MCF 10A (cell line): ENCODE data around the gene MAN1C1. TPM values are rescaled to one million over a fixed set of nuclear protein-coding genes. Genes with fewer than 3 reads are reported as not detected.

Experiments
- BruUV-seq: library from RNA; stranded (reverse); fragments of 400-500 nt; replicated peaks from 2 replicates; lab custom pipeline; 2021; lab: Mats Ljungman, UMichigan
- CTCF ChIA-PET: fragments of 300-600 bp; sonication (Branson Sonifier 250); formaldehyde crosslinking; extraction: SDS; loops from one replicate; lab custom pipeline; 2021; ENCODE audit warnings: antibody characterized with exemption, inconsistent platforms; lab: Yijun Ruan, JAX
- POLR2A ChIA-PET: fragments of 300-600, 350-650 bp; sonication (Branson Sonifier 250); formaldehyde crosslinking; extraction: SDS; loops from one replicate; lab custom pipeline; 2020; ENCODE audit warnings: antibody characterized with exemption, inconsistent platforms; lab: Yijun Ruan, JAX
- DNase-seq: peaks from one replicate; pipeline ENCODE4 v3.0.0-alpha.2; 2018; ENCODE audit not compliant: unreplicated experiment
- H3K27ac Mint-ChIP-seq: one replicate; pipeline ENCODE4 v1.8.0; 2022; ENCODE audit warnings: mild to moderate bottlenecking, low read depth, mixed read lengths; ENCODE audit not compliant: unreplicated experiment
- H3K27me3 Mint-ChIP-seq: one replicate; pipeline ENCODE4 v1.8.0; 2022; ENCODE audit warnings: mixed read lengths; ENCODE audit not compliant: insufficient read depth, unreplicated experiment
- H3K36me3 Mint-ChIP-seq: one replicate; pipeline ENCODE4 v1.8.0; 2022; ENCODE audit warnings: mild to moderate bottlenecking, moderate library complexity, mixed read lengths; ENCODE audit not compliant: insufficient read depth, unreplicated experiment
- H3K4me1 Mint-ChIP-seq: one replicate; pipeline ENCODE4 v1.8.0; 2022; ENCODE audit warnings: mixed read lengths; ENCODE audit not compliant: insufficient read depth, unreplicated experiment
- H3K4me3 Mint-ChIP-seq: one replicate; pipeline ENCODE4 v1.8.0; 2022; ENCODE audit warnings: mild to moderate bottlenecking, moderate library complexity, mixed read lengths; ENCODE audit not compliant: unreplicated experiment
- H3K9me3 Mint-ChIP-seq: one replicate; pipeline ENCODE4 v1.8.0; 2022; ENCODE audit warnings: mixed read lengths; ENCODE audit not compliant: unreplicated experiment
- intact Hi-C: fragments of 100-400 bp; cut with micrococcal nuclease; formaldehyde crosslinking; loops from 2 replicates; pipeline ENCODE4 v1.14.1; 2022
- total RNA-seq: library from RNA; stranded (reverse); gene quantifications from 2 replicates; pipeline ENCODE4 v1.2.3, GENCODE V29; 2022
- TF ChIP-seq, protein P1 (sequence below): fragments of 200-600 bp; IDR thresholded peaks from one replicate; pipeline ENCODE4 v1.8.0; 2022; ENCODE audit warnings: antibody characterized with exemption, mild to moderate bottlenecking; ENCODE audit not compliant: unreplicated experiment

The MAN1C1 gene
- total RNA-seq, 1 experiment from 2014 or later = not detected

DNA sequence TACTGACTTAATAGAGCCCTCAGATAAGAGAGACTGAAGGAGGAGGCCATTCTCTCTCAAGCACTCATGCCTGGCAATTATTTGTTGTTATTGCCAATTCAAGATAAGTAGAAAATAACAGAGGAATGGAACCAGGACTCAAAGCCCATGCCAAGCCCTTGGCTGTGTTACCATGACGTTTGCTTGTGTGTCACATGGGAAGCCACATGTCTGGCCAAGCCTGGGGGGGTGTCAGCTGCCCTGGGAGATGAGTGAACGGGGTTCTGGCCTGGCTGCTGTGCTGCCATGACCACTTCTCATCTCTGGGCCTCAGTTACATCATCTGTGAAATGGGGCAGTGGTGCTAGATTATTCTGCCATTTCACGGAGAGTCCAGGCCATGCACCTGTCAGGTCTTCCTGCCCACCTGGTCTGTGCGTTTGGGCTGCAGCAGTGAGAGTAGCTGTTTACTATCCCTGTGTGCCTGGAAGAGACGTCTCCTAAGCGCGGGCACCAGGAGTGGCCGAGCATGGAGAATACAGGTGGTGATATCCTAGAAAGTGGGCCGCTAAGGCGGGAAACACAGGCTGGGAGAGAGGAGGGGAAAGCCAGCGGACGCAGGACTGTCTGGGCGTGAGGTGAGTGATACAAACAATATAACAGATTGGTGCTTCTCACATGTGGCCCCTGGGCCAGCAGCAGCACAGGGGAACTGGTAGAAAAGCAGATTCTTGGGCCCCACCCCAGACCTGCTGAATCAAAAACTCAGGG, 67.8 kb downstream of the MAN1C1 start:
- intact Hi-C loops = no loop called here
- TF ChIP-seq, protein P1, sequence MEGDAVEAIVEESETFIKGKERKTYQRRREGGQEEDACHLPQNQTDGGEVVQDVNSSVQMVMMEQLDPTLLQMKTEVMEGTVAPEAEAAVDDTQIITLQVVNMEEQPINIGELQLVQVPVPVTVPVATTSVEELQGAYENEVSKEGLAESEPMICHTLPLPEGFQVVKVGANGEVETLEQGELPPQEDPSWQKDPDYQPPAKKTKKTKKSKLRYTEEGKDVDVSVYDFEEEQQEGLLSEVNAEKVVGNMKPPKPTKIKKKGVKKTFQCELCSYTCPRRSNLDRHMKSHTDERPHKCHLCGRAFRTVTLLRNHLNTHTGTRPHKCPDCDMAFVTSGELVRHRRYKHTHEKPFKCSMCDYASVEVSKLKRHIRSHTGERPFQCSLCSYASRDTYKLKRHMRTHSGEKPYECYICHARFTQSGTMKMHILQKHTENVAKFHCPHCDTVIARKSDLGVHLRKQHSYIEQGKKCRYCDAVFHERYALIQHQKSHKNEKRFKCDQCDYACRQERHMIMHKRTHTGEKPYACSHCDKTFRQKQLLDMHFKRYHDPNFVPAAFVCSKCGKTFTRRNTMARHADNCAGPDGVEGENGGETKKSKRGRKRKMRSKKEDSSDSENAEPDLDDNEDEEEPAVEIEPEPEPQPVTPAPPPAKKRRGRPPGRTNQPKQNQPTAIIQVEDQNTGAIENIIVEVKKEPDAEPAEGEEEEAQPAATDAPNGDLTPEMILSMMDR = no peak
- no TSS peak for BruUV-seq
- no peaks in the 10 kb centered on the region for H3K9me3 Mint-ChIP-seq
- H3K4me3 Mint-ChIP-seq = no peak overlapping the region
- no peak overlapping the region for H3K27ac Mint-ChIP-seq
- POLR2A ChIA-PET = no interaction called here
- H3K36me3 Mint-ChIP-seq = no peaks in the 10 kb centered on the region
- CTCF ChIA-PET = no interaction called here
- H3K27me3 Mint-ChIP-seq = peaks cover 77% of the 10 kb centered on the region
- H3K4me1 Mint-ChIP-seq = no peaks in the 10 kb centered on the region
- no peak for DNase-seq

- POLR2A ChIA-PET = no interaction called here
- CTCF ChIA-PET = no interaction called here
- DNase-seq = no peak
- BruUV-seq = no TSS peak
- Mint-ChIP-seq H3K27me3 (peaks cover 72% of the 10 kb centered on the region), H3K4me3 (no peak overlapping the region), H3K9me3 (no peaks in the 10 kb centered on the region), H3K27ac (no peak overlapping the region), H3K4me1 (no peaks in the 10 kb centered on the region), H3K36me3 (no peaks in the 10 kb centered on the region)
- intact Hi-C loops = no loop called here
- TF ChIP-seq, protein P1 = no peak
These were observed 68.7 kb downstream of the MAN1C1 start for GRCh38 chr1:25685211-25685750.

DNA sequence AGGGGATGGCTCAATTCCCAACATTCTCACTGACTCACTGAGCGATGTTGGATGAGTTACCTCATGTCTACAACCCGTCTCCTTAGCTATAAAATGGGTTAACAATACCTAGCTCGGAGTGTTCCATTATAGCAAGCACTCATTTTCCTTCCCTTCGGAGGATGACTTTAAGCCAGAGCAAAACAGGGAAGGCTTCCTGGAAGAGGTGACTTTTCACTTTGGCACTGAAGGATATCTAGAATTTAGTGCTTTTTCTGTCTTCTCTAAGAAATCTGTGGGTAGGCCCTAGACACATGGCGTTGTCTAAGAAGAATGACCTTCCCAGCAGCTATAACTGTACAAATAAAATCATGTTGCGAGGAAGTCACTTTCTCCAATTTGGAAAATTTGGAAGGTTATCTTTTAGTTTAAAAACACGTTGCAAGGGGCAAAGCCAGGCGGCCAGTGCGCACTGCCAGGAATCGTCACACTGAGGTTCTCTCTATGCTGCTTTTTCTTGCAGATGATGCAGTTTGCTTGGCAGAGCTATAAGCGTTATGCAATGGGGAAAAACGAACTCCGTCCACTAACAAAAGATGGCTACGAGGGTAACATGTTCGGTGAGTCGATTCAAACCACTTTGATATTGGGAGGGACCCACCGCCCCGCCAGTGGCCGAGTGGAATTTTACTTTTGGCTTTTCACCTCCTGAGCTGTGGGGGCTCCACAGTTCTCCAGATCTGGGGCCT, 69.5 kb downstream of the MAN1C1 start:
- Mint-ChIP-seq H3K4me3 (no peak overlapping the region), H3K9me3 (no peaks in the 10 kb centered on the region), H3K27ac (no peak overlapping the region), H3K4me1 (no peaks in the 10 kb centered on the region), H3K36me3 (no peaks in the 10 kb centered on the region), H3K27me3 (peaks cover 66% of the 10 kb centered on the region)
- intact Hi-C loops = no loop called here
- TF ChIP-seq, protein P1 = no peak
- no TSS peak for BruUV-seq
- ChIA-PET CTCF (interaction anchor here (0.6 kb wide), 1 partner anchor 235 kb away, joined by 3 read pairs; no protein-coding TSS in a partner anchor), POLR2A (interaction anchor here (1.0 kb wide), 1 partner anchor 9 kb away, joined by 4 read pairs; no protein-coding TSS in a partner anchor)
- DNase-seq = no peak
